ENCODE results near the gene IER2. TPM values are rescaled to one million over a fixed set of nuclear protein-coding genes. Genes with fewer than 3 reads are reported as not detected.

The IER2 gene
- total RNA-seq, 1 donor from 2014 or later: 115 TPM

- TF ChIP-seq CTCF (IDR thresholded peaks at IDR 0.05; ENCODE audit: unreplicated experiment): no peak
- peaks cover 12% of the 10 kb centered on the region for H3K27me3 Mint-ChIP-seq (ENCODE audit: unreplicated experiment)
- H3K4me1 Mint-ChIP-seq (ENCODE audit: unreplicated experiment): peaks cover 32% of the 10 kb centered on the region
- no peaks in the 10 kb centered on the region for H3K9me3 Mint-ChIP-seq (ENCODE audit: unreplicated experiment)
- H3K27ac Mint-ChIP-seq (ENCODE audit: unreplicated experiment): peak within 1 kb of the TSS; percentile 92
- peaks cover 11% of the 10 kb centered on the region for H3K36me3 Mint-ChIP-seq (ENCODE audit: low read depth, unreplicated experiment)
- peak; percentile 86 for DNase-seq (ENCODE audit: low spot score)
- H3K4me3 Mint-ChIP-seq (ENCODE audit: unreplicated experiment): peak within 1 kb of the TSS; percentile 99
Measured at GRCh38 chr19:13116282-13117175, 33.7 kb upstream of the IER2 start, which contains the start of gene TRMT1. Gene TRMT1, minus strand, starts transcription at chr19:13116740. Its CDS starts 341 bp downstream, at chr19:13116399.

GRCh38 chr19:13117176-13117771 is 32.9 kb upstream of the IER2 start:
- no peaks in the 10 kb centered on the region for H3K9me3 Mint-ChIP-seq (ENCODE audit: unreplicated experiment)
- peaks cover 11% of the 10 kb centered on the region for H3K36me3 Mint-ChIP-seq (ENCODE audit: low read depth, unreplicated experiment)
- H3K27ac Mint-ChIP-seq (ENCODE audit: unreplicated experiment): peak overlapping the region; percentile 92
- no peak for TF ChIP-seq CTCF (IDR thresholded peaks at IDR 0.05; ENCODE audit: unreplicated experiment)
- peak overlapping the region; percentile 99 for H3K4me3 Mint-ChIP-seq (ENCODE audit: unreplicated experiment)
- H3K27me3 Mint-ChIP-seq (ENCODE audit: unreplicated experiment): peaks cover 10% of the 10 kb centered on the region
- peaks cover 36% of the 10 kb centered on the region for H3K4me1 Mint-ChIP-seq (ENCODE audit: unreplicated experiment)
- DNase-seq (ENCODE audit: low spot score): no peak

- Mint-ChIP-seq H3K4me3 (ENCODE audit: unreplicated experiment) (peak within 1 kb of the TSS; percentile 99), H3K36me3 (ENCODE audit: low read depth, unreplicated experiment) (peaks cover 11% of the 10 kb centered on the region), H3K27ac (ENCODE audit: unreplicated experiment) (peak within 1 kb of the TSS; percentile 92), H3K27me3 (ENCODE audit: unreplicated experiment) (peaks cover 10% of the 10 kb centered on the region), H3K4me1 (ENCODE audit: unreplicated experiment) (peaks cover 40% of the 10 kb centered on the region), H3K9me3 (ENCODE audit: unreplicated experiment) (no peaks in the 10 kb centered on the region)
- no peak for TF ChIP-seq CTCF (IDR thresholded peaks at IDR 0.05; ENCODE audit: unreplicated experiment)
- DNase-seq (ENCODE audit: low spot score): peak; percentile 94
Measured at GRCh38 chr19:13117772-13118423, 32.3 kb upstream of the IER2 start, which contains the start of gene NACC1. Gene NACC1, plus strand, starts transcription at chr19:13118264. Its CDS starts 16,944 bp downstream, at chr19:13135208.

GRCh38 chr19:13118424-13119193 is 31.6 kb upstream of the IER2 start:
- Mint-ChIP-seq H3K27ac (ENCODE audit: unreplicated experiment) (peak overlapping the region; percentile 52), H3K9me3 (ENCODE audit: unreplicated experiment) (no peaks in the 10 kb centered on the region), H3K4me3 (ENCODE audit: unreplicated experiment) (peak overlapping the region; percentile 95), H3K4me1 (ENCODE audit: unreplicated experiment) (peaks cover 40% of the 10 kb centered on the region), H3K36me3 (ENCODE audit: low read depth, unreplicated experiment) (peaks cover 11% of the 10 kb centered on the region), H3K27me3 (ENCODE audit: unreplicated experiment) (peaks cover 10% of the 10 kb centered on the region)
- DNase-seq (ENCODE audit: low spot score): peak; percentile 58
- no peak for TF ChIP-seq CTCF (IDR thresholded peaks at IDR 0.05; ENCODE audit: unreplicated experiment)

All from endothelial cell (in vitro differentiated cells).